HepG2 (cell line): ENCODE data around the gene TNFAIP3. TPM values are rescaled to one million over a fixed set of nuclear protein-coding genes. Genes with fewer than 3 reads are reported as not detected.

ENCODE experiments used
- ATAC-seq: fragments of 200-7000 bp; cut with Tn5 transposase; 3 replicates; pipeline ENCODE4 v1.9.1; 2020; ENCODE audit warnings: mild to moderate bottlenecking, moderate library complexity
- BruUV-seq: library from RNA; stranded (reverse); fragments of 400-500 nt; replicated peaks from 2 replicates; lab custom pipeline; 2021; lab: Mats Ljungman, UMichigan
- CTCF ChIA-PET: fragments of 300-600 bp; formaldehyde crosslinking; extraction: SDS; loops from one replicate; lab custom pipeline; 2021; ENCODE audit warnings: low total read pairs, inconsistent platforms, low intra/inter-chr PET ratio; lab: Yijun Ruan, JAX
- POLR2A ChIA-PET: fragments of 350-600 bp; sonication (Branson Sonifier 250); formaldehyde crosslinking; loops from one replicate; lab custom pipeline; 2020; ENCODE audit warnings: antibody characterized with exemption, inconsistent platforms; lab: Yijun Ruan, JAX
- DNase-seq: peaks from one replicate; pipeline ENCODE4 v3.0.0-alpha.2; 2015; ENCODE audit warnings: low spot score
- FAIRE-seq: peaks from 3 replicates; lab custom pipeline; 2011; peaks lifted over from hg19 to GRCh38; lab: Jason Lieb, UNC
- H2AFZ ChIP-seq: one replicate; pipeline ENCODE4 v1.6.1; 2011; ENCODE audit warnings: low read length, inconsistent platforms
- H3K27ac ChIP-seq: fragments of 300-600 bp; 3 replicates; pipeline ENCODE4 v1.8.0; 2011; ENCODE audit warnings: mixed run types, mild to moderate bottlenecking, mixed read lengths, low read length, inconsistent platforms; ENCODE audit not compliant: insufficient read depth; ENCODE audit errors: extremely low read length
- H3K27me3 ChIP-seq, 2 experiments: fragments of 200-600 bp in 1 of 2; 2 replicates in 1 of 2; 3 replicates in 1 of 2; pipeline versions ENCODE4 v1.6.0 to v1.8.0; 2011; ENCODE audit warnings: low read length in 2 of 2, mild to moderate bottlenecking in 2 of 2, moderate library complexity in 2 of 2, inconsistent platforms in 1 of 2; ENCODE audit not compliant: insufficient read depth in 2 of 2, control insufficient read depth in 1 of 2
- H3K36me3 ChIP-seq, 2 experiments: fragments of 200-600 bp in 1 of 2; replicated peaks in 1 of 2; 2 replicates in 1 of 2; 3 replicates in 1 of 2; pipeline versions ENCODE4 v1.5.1 to v1.8.0; 2011; ENCODE audit warnings: low read length in 2 of 2, inconsistent platforms in 1 of 2; ENCODE audit not compliant: insufficient read depth in 2 of 2, control insufficient read depth in 1 of 2
- H3K4me1 ChIP-seq: 2 replicates; pipeline ENCODE4 v1.5.1; 2012; ENCODE audit warnings: low read length, inconsistent platforms; ENCODE audit not compliant: insufficient read depth
- H3K4me2 ChIP-seq: 2 replicates; pipeline ENCODE4 v1.6.0; 2011; ENCODE audit warnings: low read depth, low read length, inconsistent platforms
- H3K4me3 ChIP-seq, 3 experiments: fragments of 200-600 bp in 1 of 3; sonication (generic), shearing (Covaris generic) in 1 of 3; replicated peaks in 1 of 3; 2 replicates each; pipeline ENCODE4 v1.5.1; 2011 to 2016; ENCODE audit warnings: low read length in 3 of 3, inconsistent platforms in 2 of 3, low read depth in 2 of 3, mild to moderate bottlenecking in 2 of 3, control low read depth in 1 of 3, mixed read lengths in 1 of 3; ENCODE audit not compliant: insufficient read depth in 1 of 3
- H3K79me2 ChIP-seq: one replicate; pipeline ENCODE4 v1.6.1; 2011; ENCODE audit warnings: low read length, inconsistent platforms; ENCODE audit not compliant: insufficient read depth
- H3K9ac ChIP-seq: 2 replicates; pipeline ENCODE4 v1.6.0; 2011; ENCODE audit warnings: mild to moderate bottlenecking, low read depth, low read length, inconsistent platforms; ENCODE audit not compliant: insufficient read depth
- H3K9me3 ChIP-seq: 2 replicates; pipeline ENCODE4 v1.5.1; 2012; ENCODE audit warnings: mild to moderate bottlenecking, low read length
- H4K20me1 ChIP-seq: 2 replicates; pipeline ENCODE4 v1.6.0; 2011; ENCODE audit warnings: inconsistent platforms, mild to moderate bottlenecking, low read length, moderate library complexity; ENCODE audit not compliant: insufficient read depth
- ARNTL ChIP-seq: sonication (generic); formaldehyde crosslinking; IDR thresholded peaks from 2 replicates; pipeline ENCODE4 v1.4.0; 2020; ENCODE audit warnings: mild to moderate bottlenecking, missing genetic modification reagents
- ATAD3A ChIP-seq: sonication (generic); formaldehyde crosslinking; IDR thresholded peaks from 2 replicates; pipeline ENCODE4 v1.4.0; 2020; ENCODE audit warnings: missing genetic modification reagents
- FOXA1 ChIP-seq, 2 experiments: fragments of 450-650 bp in 1 of 2; sonication (generic) in 1 of 2; formaldehyde crosslinking in 1 of 2; IDR thresholded peaks; 2 replicates each; pipeline versions ENCODE4 v1.4.0 to v1.6.1; 2016 to 2020; ENCODE audit warnings: missing genetic modification reagents in 1 of 2
- GTF2F1 ChIP-seq: fragments of 150-350 bp; IDR thresholded peaks from 2 replicates; pipeline ENCODE4 v1.6.1; 2014; ENCODE audit warnings: low read length
- MED8 ChIP-seq: sonication (generic); formaldehyde crosslinking; IDR thresholded peaks from 2 replicates; pipeline ENCODE4 v1.8.1; 2023; ENCODE audit warnings: mild to moderate bottlenecking, missing genetic modification reagents; ENCODE audit not compliant: insufficient replicate concordance
- ONECUT2 ChIP-seq: sonication (generic); formaldehyde crosslinking; IDR thresholded peaks from 2 replicates; pipeline ENCODE4 v1.4.0; 2020; ENCODE audit warnings: missing genetic modification reagents
- SRF ChIP-seq: IDR thresholded peaks from 2 replicates; pipeline ENCODE4 v1.6.1; 2011; ENCODE audit warnings: mild to moderate bottlenecking, low read depth, low read length, moderate library complexity
- TP53 ChIP-seq: sonication (generic); formaldehyde crosslinking; conservative IDR thresholded peaks from 2 replicates; pipeline ENCODE4 v1.4.0; 2020; ENCODE audit warnings: missing genetic modification reagents
- ZFX ChIP-seq: sonication (generic); formaldehyde crosslinking; IDR thresholded peaks from 2 replicates; pipeline ENCODE4 v1.4.0; 2020; ENCODE audit warnings: mild to moderate bottlenecking, low read depth, missing genetic modification reagents, moderate library complexity
- ZMYM2 ChIP-seq: sonication (generic); formaldehyde crosslinking; IDR thresholded peaks from 2 replicates; pipeline ENCODE4 v1.8.0; 2022; ENCODE audit warnings: mild to moderate bottlenecking, missing genetic modification reagents
- ZNF101 ChIP-seq: sonication (generic); formaldehyde crosslinking; IDR thresholded peaks from 2 replicates; pipeline ENCODE4 v1.4.0; 2020; ENCODE audit warnings: mild to moderate bottlenecking, low read depth, missing genetic modification reagents, borderline replicate concordance
- ZNF451 ChIP-seq: sonication (generic); formaldehyde crosslinking; IDR thresholded peaks from 2 replicates; pipeline ENCODE4 v1.5.0; 2020; ENCODE audit warnings: mild to moderate bottlenecking, missing genetic modification reagents
- ZNF547 ChIP-seq: sonication (generic); formaldehyde crosslinking; IDR thresholded peaks from 2 replicates; pipeline ENCODE4 v1.5.1; 2020; ENCODE audit warnings: mild to moderate bottlenecking, missing genetic modification reagents
- ZNF567 ChIP-seq: sonication (generic); formaldehyde crosslinking; IDR thresholded peaks from 2 replicates; pipeline ENCODE4 v1.8.1; 2023; ENCODE audit warnings: mild to moderate bottlenecking, missing genetic modification reagents, borderline replicate concordance
- ZNF773 ChIP-seq: sonication (generic); formaldehyde crosslinking; IDR thresholded peaks from 2 replicates; pipeline ENCODE4 v1.4.0; 2020; ENCODE audit warnings: missing genetic modification reagents, borderline replicate concordance
- WGBS: methylation state at CpG from one replicate; pipeline ENCODE4 v1.1.6; 2017; ENCODE audit warnings: low lambda C conversion rate; 5-methylcytosine and 5-hydroxymethylcytosine counted together
- in situ Hi-C: cut with HindIII; loops from 2 replicates; pipeline ENCODE4 v1.10.0; 2017; ENCODE audit warnings: low pct_unique_long_range_greater_than_20kb; ENCODE audit not compliant: extremely low pct_ligation_motif_present
- intact Hi-C: fragments of 100-400 bp; cut with micrococcal nuclease; formaldehyde crosslinking; loops from one replicate; pipeline ENCODE4 v1.10.0; 2022; ENCODE audit not compliant: unreplicated experiment
- polyA plus RNA-seq, 8 experiments: library from polyadenylated mRNA; depleted of rRNA in 3 of 8; stranded (reverse) in 7 of 8; unstranded in 1 of 8; fragments of >200 nt; fragmentation: Illumina TruSeq in 4 of 8; extraction: Trizol in 4 of 8; gene quantifications; 2 replicates each; pipeline versions ENCODE4 v1.2.1 to v1.2.3, GENCODE V29; 2011 to 2016; ENCODE audit warnings: low read depth in 4 of 8, missing spikeins in 1 of 8, mixed read lengths in 1 of 8; ENCODE audit not compliant: insufficient read depth in 1 of 8
- total RNA-seq, 5 experiments: library from RNA; depleted of rRNA; stranded (reverse); fragments of >200 nt; fragmentation: Illumina TruSeq; extraction: Trizol; gene quantifications; 2 replicates each; pipeline ENCODE4 v1.2.3, GENCODE V29; 2016; ENCODE audit warnings: low read depth in 1 of 5
- TF ChIP-seq, protein P1 (sequence below): fragments of 450-650 bp; IDR thresholded peaks from 2 replicates; pipeline ENCODE4 v1.6.1; 2017

The TNFAIP3 gene
- total and polyA plus RNA-seq, 2 of the 13 experiments (the other 11 are each of a cell fraction or from before 2014, with no cell fraction given), result 28.2 to 47.1 TPM

DNA sequence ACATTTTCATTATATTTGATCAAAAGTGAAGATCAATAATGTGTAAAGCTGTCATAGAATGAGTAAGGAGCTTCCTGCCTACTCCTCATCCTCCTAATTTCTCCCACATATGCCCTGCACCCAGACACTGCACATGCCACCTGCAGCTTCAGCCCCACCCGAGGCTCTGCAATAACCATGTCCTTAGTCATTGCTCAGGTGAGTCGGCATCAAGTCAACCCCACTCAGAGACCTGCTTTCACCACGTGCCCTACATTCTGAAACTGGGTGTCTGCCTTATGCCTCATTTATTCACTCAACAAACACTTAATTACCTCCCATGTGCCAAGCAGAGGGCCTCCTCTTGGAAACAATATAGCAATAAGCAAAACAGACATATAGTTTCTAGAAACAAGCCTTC lies 15.4 kb upstream of the TNFAIP3 start:
- no peaks in the 10 kb centered on the region for H4K20me1 ChIP-seq
- H3K36me3 ChIP-seq, result no peaks in the 10 kb centered on the region
- WGBS, result 34% methylated on average over 3 of the region's 3 CpGs
- in situ Hi-C loops (no loop called here), intact Hi-C loops (no loop called here)
- H3K4me1 ChIP-seq, result peaks cover 32% of the 10 kb centered on the region
- BruUV-seq, result no TSS peak
- no peak for ATAC-seq
- H3K4me3 ChIP-seq, result no peak overlapping the region
- H3K27me3 ChIP-seq, result no peaks in the 10 kb centered on the region
- no peaks in the 10 kb centered on the region for H3K9me3 ChIP-seq
- ChIA-PET POLR2A (no interaction called here), CTCF (no interaction called here)
- H3K27ac ChIP-seq, result no peak overlapping the region
- no peak overlapping the region for H3K9ac ChIP-seq
- no peak overlapping the region for H2AFZ ChIP-seq
- no peak for TF ChIP-seq ZFX
- TF ChIP-seq ARNTL (CRISPR knock-in tag), result no peak
- no peak for TF ChIP-seq ZNF451 (CRISPR knock-in tag)
- no peak for TF ChIP-seq ONECUT2 (CRISPR knock-in tag)
- no peak for TF ChIP-seq TP53 (CRISPR knock-in tag)
- no peak for TF ChIP-seq MED8 (CRISPR knock-in tag)
- no peak for TF ChIP-seq FOXA1 (IDR thresholded peaks at IDR 0.05)
- no peak for TF ChIP-seq FOXA1 (CRISPR knock-in tag; IDR thresholded peaks at IDR 0.05)
- no peak for TF ChIP-seq ZMYM2 (CRISPR knock-in tag)
- no peak for TF ChIP-seq SRF
- TF ChIP-seq ZNF567 (CRISPR knock-in tag), result no peak
- H3K79me2 ChIP-seq, result no peaks in the 10 kb centered on the region
- no peak for FAIRE-seq
- DNase-seq, result no peak
- no peak overlapping the region for H3K4me2 ChIP-seq

DNA sequence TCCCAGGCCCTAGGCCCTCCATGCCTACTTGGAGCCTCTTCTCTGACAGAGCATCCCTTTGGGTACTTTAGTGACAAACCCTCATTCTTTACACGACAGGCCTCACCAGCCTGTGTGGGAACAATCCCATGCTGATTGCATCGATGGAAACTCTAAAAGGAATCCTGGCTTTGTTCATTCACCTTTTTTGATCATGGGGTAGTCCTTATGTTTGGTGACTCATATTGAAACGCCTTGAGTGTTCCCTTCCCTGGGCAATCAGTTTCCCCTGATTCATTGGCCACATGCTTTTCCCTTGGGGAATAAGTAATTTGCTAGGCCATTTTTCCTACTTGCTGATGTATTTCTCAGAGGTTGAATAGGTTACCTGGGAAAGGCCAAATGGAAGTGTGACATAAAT lies 14.7 kb upstream of the TNFAIP3 start:
- 57% methylated on average over 3 of the region's 3 CpGs for WGBS
- no peaks in the 10 kb centered on the region for H3K79me2 ChIP-seq
- H3K27ac ChIP-seq, result no peak overlapping the region
- no peaks in the 10 kb centered on the region for H3K9me3 ChIP-seq
- TF ChIP-seq, protein P1, sequence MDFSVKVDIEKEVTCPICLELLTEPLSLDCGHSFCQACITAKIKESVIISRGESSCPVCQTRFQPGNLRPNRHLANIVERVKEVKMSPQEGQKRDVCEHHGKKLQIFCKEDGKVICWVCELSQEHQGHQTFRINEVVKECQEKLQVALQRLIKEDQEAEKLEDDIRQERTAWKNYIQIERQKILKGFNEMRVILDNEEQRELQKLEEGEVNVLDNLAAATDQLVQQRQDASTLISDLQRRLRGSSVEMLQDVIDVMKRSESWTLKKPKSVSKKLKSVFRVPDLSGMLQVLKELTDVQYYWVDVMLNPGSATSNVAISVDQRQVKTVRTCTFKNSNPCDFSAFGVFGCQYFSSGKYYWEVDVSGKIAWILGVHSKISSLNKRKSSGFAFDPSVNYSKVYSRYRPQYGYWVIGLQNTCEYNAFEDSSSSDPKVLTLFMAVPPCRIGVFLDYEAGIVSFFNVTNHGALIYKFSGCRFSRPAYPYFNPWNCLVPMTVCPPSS, result no peak
- TF ChIP-seq GTF2F1 (no peak), ATAD3A (CRISPR knock-in tag) (no peak), ZNF547 (no peak), ZNF101 (CRISPR knock-in tag) (no peak), ZNF773 (CRISPR knock-in tag) (no peak)
- H3K9ac ChIP-seq, result no peak overlapping the region
- H4K20me1 ChIP-seq, result no peaks in the 10 kb centered on the region
- no peak overlapping the region for H3K4me3 ChIP-seq
- ATAC-seq, result no peak
- BruUV-seq, result no TSS peak
- POLR2A ChIA-PET, result no interaction called here
- no peaks in the 10 kb centered on the region for H3K27me3 ChIP-seq
- CTCF ChIA-PET, result no interaction called here
- H3K4me1 ChIP-seq, result peaks cover 26% of the 10 kb centered on the region
- in situ Hi-C loops (no loop called here), intact Hi-C loops (no loop called here)
- H3K36me3 ChIP-seq, result no peaks in the 10 kb centered on the region
- H3K4me2 ChIP-seq, result no peak overlapping the region
- no peak overlapping the region for H2AFZ ChIP-seq
- no peak for FAIRE-seq
- DNase-seq, result no peak
